K562 (cell line): ENCODE data around the gene RARRES2. TPM values are rescaled to one million over a fixed set of nuclear protein-coding genes. Genes with fewer than 3 reads are reported as not detected.

Experiments
- ATF1 ChIP-seq, 2 experiments: fragments of 450-650 bp in 1 of 2; IDR thresholded peaks; 2 replicates each; pipeline ENCODE4 v1.6.1; 2016; ENCODE audit warnings: missing compliant biosample characterization in 1 of 2, missing genetic modification characterization in 1 of 2
- BCL6 ChIP-seq: fragments of 250-450 bp; sonication (Bioruptor Pico); IDR thresholded peaks from 2 replicates; pipeline ENCODE4 v1.4.0; 2020
- BCOR ChIP-seq: fragments of 450-650 bp; IDR thresholded peaks from 2 replicates; pipeline ENCODE4 v1.6.1; 2016
- GATAD2A ChIP-seq: fragments of 450-650 bp; IDR thresholded peaks from 2 replicates; pipeline ENCODE4 v1.6.1; 2017
- KDM4B ChIP-seq, 2 experiments: fragments of 450-650 bp in 1 of 2; sonication (generic) in 1 of 2; IDR thresholded peaks; 2 replicates each; pipeline ENCODE4 v1.6.1; 2016 to 2017; ENCODE audit warnings: borderline replicate concordance in 2 of 2, antibody characterized with exemption in 1 of 2, low read depth in 1 of 2, mild to moderate bottlenecking in 1 of 2
- MCM3 ChIP-seq: fragments of 450-650 bp; IDR thresholded peaks from 2 replicates; pipeline ENCODE4 v1.6.1; 2016
- NFIC ChIP-seq: fragments of 450-650 bp; IDR thresholded peaks from 2 replicates; pipeline ENCODE4 v1.6.1; 2017; ENCODE audit warnings: mild to moderate bottlenecking, inconsistent platforms
- PRDM10 ChIP-seq: fragments of 450-650 bp; IDR thresholded peaks from 2 replicates; pipeline ENCODE4 v1.6.1; 2018; ENCODE audit not compliant: partially characterized antibody
- RAD51 ChIP-seq: fragments of 450-650 bp; IDR thresholded peaks from 2 replicates; pipeline ENCODE4 v1.7.1; 2016; ENCODE audit warnings: low read depth, mild to moderate bottlenecking, borderline replicate concordance
- SIRT6 ChIP-seq: IDR thresholded peaks from one replicate; pipeline ENCODE4 v1.6.1; 2012; ENCODE audit warnings: low read depth, mild to moderate bottlenecking, control low read depth, inconsistent platforms, low read length, moderate library complexity
- STAT5A ChIP-seq: IDR thresholded peaks from 2 replicates; pipeline ENCODE4 v1.6.1; 2012; ENCODE audit warnings: low read length, inconsistent platforms, borderline replicate concordance
- ZFP30 ChIP-seq: fragments of 250-450 bp; sonication (Bioruptor Pico); IDR thresholded peaks from 2 replicates; pipeline ENCODE4 v1.8.0; 2022; ENCODE audit warnings: moderate library complexity, mild to moderate bottlenecking, inconsistent platforms, borderline replicate concordance
- ZNF12 ChIP-seq: sonication (generic); formaldehyde crosslinking; IDR thresholded peaks from 2 replicates; pipeline ENCODE4 v1.4.0; 2020; ENCODE audit warnings: mild to moderate bottlenecking, missing genetic modification reagents
- ZNF347 ChIP-seq: fragments of 450-650 bp; formaldehyde crosslinking; IDR thresholded peaks from 2 replicates; pipeline ENCODE4 v1.4.0; 2020; ENCODE audit warnings: low read depth, mild to moderate bottlenecking, moderate library complexity
- ZNF644 ChIP-seq: fragments of 200-800 bp; sonication (Bioruptor generic); IDR thresholded peaks from 2 replicates; pipeline ENCODE4 v1.6.1; 2016; ENCODE audit warnings: low read depth, missing genetic modification characterization, missing compliant biosample characterization
- ZNF740 ChIP-seq, 3 experiments: fragments of 200-800 bp in 1 of 3; sonication (Bioruptor generic) in 1 of 3; sonication (generic) in 1 of 3; formaldehyde crosslinking in 1 of 3; IDR thresholded peaks; 2 replicates each; pipeline versions ENCODE4 v1.6.1 to v1.8.0; 2016 to 2022; ENCODE audit warnings: mild to moderate bottlenecking in 2 of 3, missing compliant biosample characterization in 2 of 3, missing genetic modification characterization in 2 of 3, missing genetic modification reagents in 1 of 3
- polyA plus RNA-seq, 8 experiments: library from polyadenylated mRNA; depleted of rRNA in 4 of 8; stranded (reverse) in 5 of 8; unstranded in 3 of 8; fragments of >200 nt; fragmentation: Nextera tagmentation in 2 of 8; fragmentation: Illumina TruSeq in 1 of 8; extraction: Ambion mirVana in 2 of 8; extraction: Trizol in 1 of 8; gene quantifications; 2 replicates each; pipeline versions ENCODE4 v1.2.1 to v1.2.3, GENCODE V29; 2011 to 2014; ENCODE audit warnings: inconsistent platforms in 1 of 8, missing spikeins in 1 of 8
- total RNA-seq, 7 experiments: library from RNA; depleted of rRNA in 6 of 7; stranded (reverse); fragments of >200 nt in 6 of 7; fragmentation: Illumina TruSeq in 2 of 7; extraction: Trizol in 2 of 7; gene quantifications; 2 replicates each; pipeline versions ENCODE4 v1.2.1 to v1.2.3, GENCODE V29; 2011 to 2021; ENCODE audit warnings: low replicate concordance in 1 of 7
- TF ChIP-seq, protein P1 (sequence below): sonication (generic); formaldehyde crosslinking; IDR thresholded peaks from 2 replicates; pipeline ENCODE4 v1.8.1; 2022; ENCODE audit warnings: missing genetic modification reagents
- TF ChIP-seq, protein P2 (sequence below): fragments of 450-650 bp; IDR thresholded peaks from 2 replicates; pipeline ENCODE4 v1.6.1; 2016; ENCODE audit warnings: borderline replicate concordance

RARRES2 gene
- total and polyA plus RNA-seq, 9 of the 15 experiments (the other 6 are each of a cell fraction or from before 2014, with no cell fraction given): 0.11 to 1.7 (median 0.23) TPM; not detected in 6

- TF ChIP-seq ATF1 (CRISPR knock-in tag; IDR thresholded peaks at IDR 0.05) (peak; percentile 8; the same call in 1 of the 2 replicates), ATF1 (tag; IDR thresholded peaks at IDR 0.05) (no peak), STAT5A (no peak), SIRT6 (no peak), RAD51 (no peak), NFIC (no peak), GATAD2A (peak; percentile 14; the same call in 1 of the 2 replicates), ZNF12 (CRISPR knock-in tag) (0 out of 2 replicates have a peak, but pooled peaks have one; percentile 50), ZFP30 (no peak), ZNF740 (CRISPR knock-in tag; IDR thresholded peaks at IDR 0.05) (peak; percentile 91), ZNF740 (tag; IDR thresholded peaks at IDR 0.05) (peak in 1 of 2 experiments; percentile 92; a peak in 2 of 4 replicates), BCL6 (CRISPR knock-in tag) (no peak), MCM3 (no peak), BCOR (peak; percentile 17; the same call in 1 of the 2 replicates), ZNF644 (peak; percentile 68; the same call in 1 of the 2 replicates), ZNF347 (CRISPR knock-in tag) (no peak), KDM4B (IDR thresholded peaks at IDR 0.05; ENCODE audit: borderline replicate concordance in 2 of 2, low read depth in 1 of 2) (peak in 1 of 2 experiments; percentile 80; a peak in 1 of 4 replicates), PRDM10 (no peak)
- TF ChIP-seq, protein P1, sequence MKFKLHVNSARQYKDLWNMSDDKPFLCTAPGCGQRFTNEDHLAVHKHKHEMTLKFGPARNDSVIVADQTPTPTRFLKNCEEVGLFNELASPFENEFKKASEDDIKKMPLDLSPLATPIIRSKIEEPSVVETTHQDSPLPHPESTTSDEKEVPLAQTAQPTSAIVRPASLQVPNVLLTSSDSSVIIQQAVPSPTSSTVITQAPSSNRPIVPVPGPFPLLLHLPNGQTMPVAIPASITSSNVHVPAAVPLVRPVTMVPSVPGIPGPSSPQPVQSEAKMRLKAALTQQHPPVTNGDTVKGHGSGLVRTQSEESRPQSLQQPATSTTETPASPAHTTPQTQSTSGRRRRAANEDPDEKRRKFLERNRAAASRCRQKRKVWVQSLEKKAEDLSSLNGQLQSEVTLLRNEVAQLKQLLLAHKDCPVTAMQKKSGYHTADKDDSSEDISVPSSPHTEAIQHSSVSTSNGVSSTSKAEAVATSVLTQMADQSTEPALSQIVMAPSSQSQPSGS: no peak
- TF ChIP-seq, protein P2, sequence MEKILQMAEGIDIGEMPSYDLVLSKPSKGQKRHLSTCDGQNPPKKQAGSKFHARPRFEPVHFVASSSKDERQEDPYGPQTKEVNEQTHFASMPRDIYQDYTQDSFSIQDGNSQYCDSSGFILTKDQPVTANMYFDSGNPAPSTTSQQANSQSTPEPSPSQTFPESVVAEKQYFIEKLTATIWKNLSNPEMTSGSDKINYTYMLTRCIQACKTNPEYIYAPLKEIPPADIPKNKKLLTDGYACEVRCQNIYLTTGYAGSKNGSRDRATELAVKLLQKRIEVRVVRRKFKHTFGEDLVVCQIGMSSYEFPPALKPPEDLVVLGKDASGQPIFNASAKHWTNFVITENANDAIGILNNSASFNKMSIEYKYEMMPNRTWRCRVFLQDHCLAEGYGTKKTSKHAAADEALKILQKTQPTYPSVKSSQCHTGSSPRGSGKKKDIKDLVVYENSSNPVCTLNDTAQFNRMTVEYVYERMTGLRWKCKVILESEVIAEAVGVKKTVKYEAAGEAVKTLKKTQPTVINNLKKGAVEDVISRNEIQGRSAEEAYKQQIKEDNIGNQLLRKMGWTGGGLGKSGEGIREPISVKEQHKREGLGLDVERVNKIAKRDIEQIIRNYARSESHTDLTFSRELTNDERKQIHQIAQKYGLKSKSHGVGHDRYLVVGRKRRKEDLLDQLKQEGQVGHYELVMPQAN: peak; percentile 68
These were observed 27.7 kb upstream of the RARRES2 start (continued) for GRCh38 chr7:150368884-150369747.
